Ovary (tissue), 9 donors: ENCODE results near the gene C4orf54. TPM values are rescaled to one million over a fixed set of nuclear protein-coding genes. Genes with fewer than 3 reads are reported as not detected.

ENCODE experiments used
- DNase-seq, 5 donors: peaks; one replicate each; pipeline ENCODE4 v3.0.0-alpha.2; 2019 to 2020
- H3K27ac ChIP-seq, 2 donors: fragments of 200-600 bp; one replicate each; pipeline versions ENCODE4 v1.5.1 to v1.8.0; 2019 to 2022
- H3K27me3 ChIP-seq: fragments of 200-600 bp; one replicate; pipeline ENCODE4 v1.8.0; 2022
- H3K36me3 ChIP-seq: fragments of 200-600 bp; sonication (generic); one replicate; pipeline ENCODE4 v1.5.1; 2019
- H3K4me1 ChIP-seq: one replicate; pipeline ENCODE4 v1.8.1; 2013; ENCODE audit warnings: mild to moderate bottlenecking, moderate library complexity; ENCODE audit not compliant: insufficient read depth
- H3K4me3 ChIP-seq: fragments of 200-600 bp; sonication (generic); one replicate; pipeline ENCODE4 v1.5.1; 2017
- H3K9me3 ChIP-seq, 2 donors: fragments of 200-600 bp in 1 of 2; sonication (generic) in 1 of 2; one replicate each; pipeline versions ENCODE4 v1.5.1 to v1.8.1; 2013 to 2019; ENCODE audit warnings: mild to moderate bottlenecking in 1 of 2, moderate library complexity in 1 of 2
- CTCF ChIP-seq, 3 donors: fragments of 450-650 bp in 2 of 3; fragments of 200-600 bp in 1 of 3; IDR thresholded peaks; one replicate each; pipeline versions ENCODE4 v1.5.1 to v1.8.0; 2016 to 2022; ENCODE audit warnings: antibody characterized with exemption in 3 of 3, mild to moderate bottlenecking in 1 of 3
- EP300 ChIP-seq: sonication (generic); formaldehyde crosslinking; IDR thresholded peaks from one replicate; pipeline ENCODE4 v1.6.1; 2017; ENCODE audit warnings: antibody characterized with exemption
- POLR2A ChIP-seq: fragments of 450-650 bp; IDR thresholded peaks from one replicate; pipeline ENCODE4 v1.6.1; 2017; ENCODE audit warnings: antibody characterized with exemption, mild to moderate bottlenecking, moderate library complexity
- WGBS, 3 donors: extraction: QIAGEN DNeasy Blood & Tissue Kit in 1 of 3; methylation state at CpG; one replicate each; pipeline versions ENCODE4 v1.1.5 to v1.1.7; 2013 to 2017; 5-methylcytosine and 5-hydroxymethylcytosine counted together
- intact Hi-C, 4 donors: fragments of 100-400 bp; cut with DNase I; formaldehyde crosslinking; loops; one replicate each; pipeline versions ENCODE4 v1.11.0 to v1.15.1; 2022 to 2023
- polyA plus RNA-seq, 2 donors: library from polyadenylated mRNA; stranded (reverse); fragments of 200-250 nt in 1 of 2; fragments of 350-450 nt in 1 of 2; fragmentation: Illumina TruSeq in 1 of 2; extraction: RNeasy Lipid Tissue Mini Kit (QIAGEN cat#74804) in 1 of 2; gene quantifications; one replicate each; pipeline ENCODE4 v1.2.3, GENCODE V29; 2013 to 2014
- total RNA-seq, 7 donors: library from RNA; depleted of rRNA in 2 of 7; stranded (reverse); fragments of >200 nt in 2 of 7; fragmentation: NEBNext Ultra II Directional in 3 of 7; extraction: Animal tissue kit (Norgen Biotek cat#: 25700) in 3 of 7; gene quantifications; one replicate each; pipeline versions ENCODE4 v1.1.0 to v1.2.4, GENCODE V29; 2016 to 2023
- donor health status: DM: no; HTN: no; CAD: no; lungs with moderate emphysema.
- donor health status: DM: no; HTN: no; CAD: no.
- donor health status: Bipolar disorder and iron deficiency.
- donor health status: DM: yes; HTN: yes; CAD: no.
- donor health status: DM: no; HTN: no; CAD: no.
- donor health status: DM: yes; HTN: yes; CAD: no.

C4orf54 gene
- total and polyA plus RNA-seq, 9 donors = 0.05 to 0.15 (median 0.11) TPM; not detected in 2

GRCh38 chr4:99690990-99691389 lies 33.4 kb upstream of the C4orf54 start:
- Histone ChIP-seq H3K9me3 (no peaks in the 10 kb centered on the region), H3K4me3 (no peak overlapping the region), H3K27ac (no peak overlapping the region), H3K36me3 (peaks cover 2% of the 10 kb centered on the region), H3K27me3 (no peaks in the 10 kb centered on the region), H3K4me1 (no peaks in the 10 kb centered on the region)
- DNase-seq = no peak
- no peak for TF ChIP-seq CTCF (IDR thresholded peaks at IDR 0.05)
- no peak for TF ChIP-seq POLR2A
- no peak for TF ChIP-seq EP300
- intact Hi-C loops = no loop called here

GRCh38 chr4:99690472-99690871 lies 32.8 kb upstream of the C4orf54 start:
- Histone ChIP-seq H3K36me3 (peaks cover 2% of the 10 kb centered on the region), H3K27me3 (no peaks in the 10 kb centered on the region), H3K27ac (no peak overlapping the region), H3K9me3 (no peaks in the 10 kb centered on the region), H3K4me3 (no peak overlapping the region), H3K4me1 (no peaks in the 10 kb centered on the region)
- no peak for TF ChIP-seq POLR2A
- no peak for TF ChIP-seq EP300
- no peak for TF ChIP-seq CTCF (IDR thresholded peaks at IDR 0.05)
- no peak for DNase-seq
- intact Hi-C loops = no loop called here

GRCh38 chr4:99687120-99687519 lies 29.5 kb upstream of the C4orf54 start:
- no peak overlapping the region for H3K4me3 ChIP-seq
- WGBS, 3 donors = 4 to 12% (median 6%) methylated on average over 1 of the region's 1 CpG
- H3K27me3 ChIP-seq = no peaks in the 10 kb centered on the region
- intact Hi-C loops = no loop called here
- H3K27ac ChIP-seq = peak overlapping the region in 1 of 2 donors; percentile 21
- DNase-seq = peak in 1 of 5 donors; percentile 15
- no peak for TF ChIP-seq CTCF (IDR thresholded peaks at IDR 0.05)
- TF ChIP-seq POLR2A = no peak
- TF ChIP-seq EP300 = no peak
- H3K36me3 ChIP-seq = peaks cover 2% of the 10 kb centered on the region
- H3K4me1 ChIP-seq = no peaks in the 10 kb centered on the region
- H3K9me3 ChIP-seq = no peaks in the 10 kb centered on the region

- no peak overlapping the region for H3K4me3 ChIP-seq
- no peak for DNase-seq
- no peaks in the 10 kb centered on the region for H3K27me3 ChIP-seq
- no peaks in the 10 kb centered on the region for H3K4me1 ChIP-seq
- no peaks in the 10 kb centered on the region for H3K9me3 ChIP-seq
- 92 to 96% (median 94%) methylated on average over 2 of the region's 2 CpGs for WGBS, 3 donors
- no peak for TF ChIP-seq CTCF (IDR thresholded peaks at IDR 0.05)
- TF ChIP-seq EP300 = no peak
- no peak for TF ChIP-seq POLR2A
- H3K27ac ChIP-seq = no peak overlapping the region
- H3K36me3 ChIP-seq = no peaks in the 10 kb centered on the region
- intact Hi-C loops = no loop called here
These were observed 27.6 kb upstream of the C4orf54 start for GRCh38 chr4:99685234-99685633.

- 80 to 89% (median 88%) methylated on average over 4 of the region's 4 CpGs for WGBS, 3 donors
- TF ChIP-seq EP300 (no peak), CTCF (IDR thresholded peaks at IDR 0.05) (no peak), POLR2A (no peak)
- H3K4me1 ChIP-seq = peaks cover 2% of the 10 kb centered on the region
- no peak overlapping the region for H3K4me3 ChIP-seq
- no peak overlapping the region for H3K27ac ChIP-seq
- no peak for DNase-seq
- H3K36me3 ChIP-seq = no peaks in the 10 kb centered on the region
- no peaks in the 10 kb centered on the region for H3K27me3 ChIP-seq
- no peaks in the 10 kb centered on the region for H3K9me3 ChIP-seq
- intact Hi-C loops = no loop called here
These were observed 26.3 kb upstream of the C4orf54 start for GRCh38 chr4:99683895-99684294.
